Measurements from ENCODE around the gene RMI2. TPM values are rescaled to one million over a fixed set of nuclear protein-coding genes. Genes with fewer than 3 reads are reported as not detected.

The RMI2 gene
- total and polyA plus RNA-seq, 9 of the 15 experiments (the other 6 are each of a cell fraction or from before 2014, with no cell fraction given): 8.0 to 43.4 (median 32.5) TPM

- TF ChIP-seq ZNF318 (IDR thresholded peaks at IDR 0.05; ENCODE audit: borderline replicate concordance in 1 of 2, low read depth in 1 of 2) (peak in 1 of 2 experiments; percentile 73; a peak in 2 of 4 replicates), POLR3A (IDR thresholded peaks at IDR 0.05; ENCODE audit: borderline replicate concordance, extremely low read depth, insufficient read depth, insufficient read length) (no peak), PTRF (tag; IDR thresholded peaks at IDR 0.05) (no peak), MCM2 (IDR thresholded peaks at IDR 0.05; ENCODE audit: low read depth) (no peak), IRF2 (CRISPR knock-in tag; IDR thresholded peaks at IDR 0.05) (peak; percentile 96), VEZF1 (CRISPR knock-in tag; IDR thresholded peaks at IDR 0.05) (peak; percentile 41; the same call in 1 of the 2 replicates), EGR1 (conservative IDR thresholded peaks at IDR 0.05) (no peak), ZNF583 (CRISPR knock-in tag; IDR thresholded peaks at IDR 0.05) (no peak), ZNF511 (CRISPR knock-in tag; IDR thresholded peaks at IDR 0.05) (no peak), ZBTB9 (CRISPR knock-in tag; IDR thresholded peaks at IDR 0.05) (0 out of 2 replicates have a peak, but pooled peaks have one; percentile 33), RHOXF2B (CRISPR knock-in tag; conservative IDR thresholded peaks at IDR 0.05) (no peak)
- TF ChIP-seq, protein P1, sequence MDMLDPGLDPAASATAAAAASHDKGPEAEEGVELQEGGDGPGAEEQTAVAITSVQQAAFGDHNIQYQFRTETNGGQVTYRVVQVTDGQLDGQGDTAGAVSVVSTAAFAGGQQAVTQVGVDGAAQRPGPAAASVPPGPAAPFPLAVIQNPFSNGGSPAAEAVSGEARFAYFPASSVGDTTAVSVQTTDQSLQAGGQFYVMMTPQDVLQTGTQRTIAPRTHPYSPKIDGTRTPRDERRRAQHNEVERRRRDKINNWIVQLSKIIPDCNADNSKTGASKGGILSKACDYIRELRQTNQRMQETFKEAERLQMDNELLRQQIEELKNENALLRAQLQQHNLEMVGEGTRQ (CRISPR knock-in tag; IDR thresholded peaks at IDR 0.05): peak; percentile 75
- TF ChIP-seq, protein P2, sequence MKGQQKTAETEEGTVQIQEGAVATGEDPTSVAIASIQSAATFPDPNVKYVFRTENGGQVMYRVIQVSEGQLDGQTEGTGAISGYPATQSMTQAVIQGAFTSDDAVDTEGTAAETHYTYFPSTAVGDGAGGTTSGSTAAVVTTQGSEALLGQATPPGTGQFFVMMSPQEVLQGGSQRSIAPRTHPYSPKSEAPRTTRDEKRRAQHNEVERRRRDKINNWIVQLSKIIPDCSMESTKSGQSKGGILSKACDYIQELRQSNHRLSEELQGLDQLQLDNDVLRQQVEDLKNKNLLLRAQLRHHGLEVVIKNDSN (CRISPR knock-in tag; IDR thresholded peaks at IDR 0.05): peak; percentile 85
Measured at GRCh38 chr16:11312718-11313492, 32.4 kb upstream of the RMI2 start (continued).
